H1 (cell line): ENCODE results near the gene FNDC11. TPM values are rescaled to one million over a fixed set of nuclear protein-coding genes. Genes with fewer than 3 reads are reported as not detected.

ENCODE experiments used
- HDAC2 ChIP-seq, 2 experiments: fragments of 300-600 bp in 1 of 2; sonication (generic) in 1 of 2; IDR thresholded peaks; 2 replicates each; pipeline ENCODE4 v1.6.1; 2011 to 2012; ENCODE audit warnings: low read depth in 2 of 2, low read length in 2 of 2, mild to moderate bottlenecking in 2 of 2, moderate library complexity in 2 of 2, borderline replicate concordance in 1 of 2, inconsistent platforms in 1 of 2
- SIX5 ChIP-seq: IDR thresholded peaks from 2 replicates; pipeline ENCODE4 v1.6.1; 2011; ENCODE audit warnings: mild to moderate bottlenecking, low read depth, low read length
- TAF7 ChIP-seq: optimal IDR thresholded peaks from 2 replicates; pipeline ENCODE3; 2011; ENCODE audit warnings: low read depth, mild to moderate bottlenecking, inconsistent platforms, low read length, moderate library complexity, borderline replicate concordance
- polyA plus RNA-seq, 7 experiments: library from polyadenylated mRNA; depleted of rRNA in 3 of 7; stranded (reverse) in 5 of 7; unstranded in 2 of 7; fragments of >200 nt in 5 of 7; fragments of 200-250 nt in 2 of 7; gene quantifications; 1 replicate in 5 of 7; 2 replicates in 1 of 7; 4 replicates in 1 of 7; pipeline versions ENCODE4 v1.2.1 to v1.2.3, GENCODE V29; 2011 to 2013; ENCODE audit warnings: missing spikeins in 2 of 7, mixed read lengths in 2 of 7
- total RNA-seq: library from RNA; stranded (reverse); fragmentation: NEBNext Ultra II Directional; extraction: Animal tissue kit (Norgen Biotek cat#: 25700); gene quantifications from 2 replicates; pipeline ENCODE4 v1.2.1, GENCODE V29; 2021

The FNDC11 gene
- total and polyA plus RNA-seq, 2 of the 8 experiments (the other 6 are each of a cell fraction or from before 2014, with no cell fraction given) = 2.6 to 8.8 TPM

- TF ChIP-seq HDAC2 (IDR thresholded peaks at IDR 0.05; ENCODE audit: borderline replicate concordance in 1 of 2, low read depth in 2 of 2, low read length in 2 of 2) = no peak
- no peak for TF ChIP-seq SIX5
- no peak for TF ChIP-seq TAF7
These were observed 11.9 kb upstream of the FNDC11 start (continued) for GRCh38 chr20:63542031-63542559.
